ENCODE measurements around the gene POLR2E. TPM values are rescaled to one million over a fixed set of nuclear protein-coding genes. Genes with fewer than 3 reads are reported as not detected.

The POLR2E gene
- polyA plus RNA-seq, 4 donors, result 122 to 189 (median 142) TPM

GRCh38 chr19:1042689-1043511 is 52.3 kb downstream of the POLR2E start:
- Histone ChIP-seq H3K27me3 (ENCODE audit: control insufficient read depth in 3 of 3, insufficient read depth in 3 of 3, low read length in 3 of 3) (no peaks in the 10 kb centered on the region), H3K9me3 (ENCODE audit: control insufficient read depth in 2 of 2, insufficient read depth in 1 of 2, low read depth in 1 of 2, low read length in 1 of 2) (no peaks in the 10 kb centered on the region), H3K27ac (ENCODE audit: low read depth in 1 of 3, low read length in 2 of 3) (no peak overlapping the region), H3K4me1 (ENCODE audit: control insufficient read depth in 3 of 3, insufficient read depth in 2 of 3, low read depth in 1 of 3, low read length in 2 of 3) (peaks cover 0 to 24% (median 8%) of the 10 kb centered on the region in 3 donors), H3K36me3 (ENCODE audit: control insufficient read depth in 3 of 3, insufficient read depth in 2 of 3, low read depth in 1 of 3, low read length in 3 of 3) (peaks cover 0 to 14% (median 0%) of the 10 kb centered on the region in 3 donors), H3K4me3 (ENCODE audit: low read depth in 1 of 3, low read length in 3 of 3) (no peak overlapping the region)
- no peak for FAIRE-seq
- 27 to 60% (median 44%) methylated on average over 20 to 23 of the region's 23 CpGs for WGBS, 3 donors
- no peak for DNase-seq

- Histone ChIP-seq H3K4me1 (ENCODE audit: control insufficient read depth in 3 of 3, insufficient read depth in 2 of 3, low read depth in 1 of 3, low read length in 2 of 3) (peaks cover 0 to 25% (median 8%) of the 10 kb centered on the region in 3 donors), H3K27ac (ENCODE audit: low read depth in 1 of 3, low read length in 2 of 3) (peak overlapping the region in 1 of 3 donors; percentile 38), H3K9me3 (ENCODE audit: control insufficient read depth in 2 of 2, insufficient read depth in 1 of 2, low read depth in 1 of 2, low read length in 1 of 2) (no peaks in the 10 kb centered on the region), H3K27me3 (ENCODE audit: control insufficient read depth in 3 of 3, insufficient read depth in 3 of 3, low read length in 3 of 3) (no peaks in the 10 kb centered on the region), H3K4me3 (ENCODE audit: low read depth in 1 of 3, low read length in 3 of 3) (peak overlapping the region in 1 of 3 donors; percentile 22), H3K36me3 (ENCODE audit: control insufficient read depth in 3 of 3, insufficient read depth in 2 of 3, low read depth in 1 of 3, low read length in 3 of 3) (peaks cover 0 to 20% (median 0%) of the 10 kb centered on the region in 3 donors)
- FAIRE-seq (no peak), DNase-seq (peak in 1 of 2 donors; percentile 84)
- WGBS, 3 donors, result 27 to 65% (median 34%) methylated on average over 28 to 43 of the region's 43 CpGs
Measured at GRCh38 chr19:1041835-1042685, 53.1 kb downstream of the POLR2E start.

- H3K4me3 ChIP-seq (ENCODE audit: low read depth in 1 of 3, low read length in 3 of 3), result peak overlapping the region in 1 of 3 donors; percentile 6
- no peak for FAIRE-seq
- H3K4me1 ChIP-seq (ENCODE audit: control insufficient read depth in 3 of 3, insufficient read depth in 2 of 3, low read depth in 1 of 3, low read length in 2 of 3), result peaks cover 0 to 25% (median 8%) of the 10 kb centered on the region in 3 donors
- WGBS, 3 donors, result 12 to 30% (median 25%) methylated on average over 25 to 26 of the region's 26 CpGs
- H3K27ac ChIP-seq (ENCODE audit: low read depth in 1 of 3, low read length in 2 of 3), result no peak overlapping the region
- DNase-seq, result no peak
- peaks cover 0 to 25% (median 0%) of the 10 kb centered on the region in 3 donors for H3K36me3 ChIP-seq (ENCODE audit: control insufficient read depth in 3 of 3, insufficient read depth in 2 of 3, low read depth in 1 of 3, low read length in 3 of 3)
- no peaks in the 10 kb centered on the region for H3K27me3 ChIP-seq (ENCODE audit: control insufficient read depth in 3 of 3, insufficient read depth in 3 of 3, low read length in 3 of 3)
- H3K9me3 ChIP-seq (ENCODE audit: control insufficient read depth in 2 of 2, insufficient read depth in 1 of 2, low read depth in 1 of 2, low read length in 1 of 2), result no peaks in the 10 kb centered on the region
Measured at GRCh38 chr19:1041272-1041834, 53.8 kb downstream of the POLR2E start.

GRCh38 chr19:1040476-1041271 is 54.5 kb downstream of the POLR2E start:
- Histone ChIP-seq H3K9me3 (ENCODE audit: control insufficient read depth in 2 of 2, insufficient read depth in 1 of 2, low read depth in 1 of 2, low read length in 1 of 2) (no peaks in the 10 kb centered on the region), H3K4me3 (ENCODE audit: low read depth in 1 of 3, low read length in 3 of 3) (peak overlapping the region; percentile 22 to 62 (median 43)), H3K27me3 (ENCODE audit: control insufficient read depth in 3 of 3, insufficient read depth in 3 of 3, low read length in 3 of 3) (no peaks in the 10 kb centered on the region), H3K4me1 (ENCODE audit: control insufficient read depth in 3 of 3, insufficient read depth in 2 of 3, low read depth in 1 of 3, low read length in 2 of 3) (peaks cover 0 to 25% (median 8%) of the 10 kb centered on the region in 3 donors), H3K27ac (ENCODE audit: low read depth in 1 of 3, low read length in 2 of 3) (peak overlapping the region in 2 of 3 donors; percentile 15 to 47), H3K36me3 (ENCODE audit: control insufficient read depth in 3 of 3, insufficient read depth in 2 of 3, low read depth in 1 of 3, low read length in 3 of 3) (peaks cover 0 to 32% (median 0%) of the 10 kb centered on the region in 3 donors)
- DNase-seq, result peak; percentile 89 to 94
- WGBS, 3 donors, result 1 to 2% (median 2%) methylated on average over 27 of the region's 27 CpGs
- FAIRE-seq, result no peak

- DNase-seq (peak; percentile 97 to 99), FAIRE-seq (no peak)
- Histone ChIP-seq H3K36me3 (ENCODE audit: control insufficient read depth in 3 of 3, insufficient read depth in 2 of 3, low read depth in 1 of 3, low read length in 3 of 3) (peaks cover 0 to 32% (median 0%) of the 10 kb centered on the region in 3 donors), H3K9me3 (ENCODE audit: control insufficient read depth in 2 of 2, insufficient read depth in 1 of 2, low read depth in 1 of 2, low read length in 1 of 2) (no peaks in the 10 kb centered on the region), H3K4me1 (ENCODE audit: control insufficient read depth in 3 of 3, insufficient read depth in 2 of 3, low read depth in 1 of 3, low read length in 2 of 3) (peaks cover 0 to 25% (median 8%) of the 10 kb centered on the region in 3 donors), H3K4me3 (ENCODE audit: low read depth in 1 of 3, low read length in 3 of 3) (peak within 1 kb of the TSS; percentile 22 to 62 (median 43)), H3K27ac (ENCODE audit: low read depth in 1 of 3, low read length in 2 of 3) (peak within 1 kb of the TSS in 2 of 3 donors; percentile 15 to 47), H3K27me3 (ENCODE audit: control insufficient read depth in 3 of 3, insufficient read depth in 3 of 3, low read length in 3 of 3) (no peaks in the 10 kb centered on the region)
- 2% methylated on average over 53 to 56 of the region's 56 CpGs for WGBS, 3 donors
Measured at GRCh38 chr19:1039646-1040475, 55.3 kb downstream of the POLR2E start, which contains the start of gene ABCA7. TSS of gene ABCA7 (plus strand) at chr19:1040107. CDS start at chr19:1041362, 1,255 bp downstream.

GRCh38 chr19:1038978-1039645 is 56.1 kb downstream of the POLR2E start:
- DNase-seq, result no peak
- Histone ChIP-seq H3K27me3 (ENCODE audit: control insufficient read depth in 3 of 3, insufficient read depth in 3 of 3, low read length in 3 of 3) (no peaks in the 10 kb centered on the region), H3K36me3 (ENCODE audit: control insufficient read depth in 3 of 3, insufficient read depth in 2 of 3, low read depth in 1 of 3, low read length in 3 of 3) (peaks cover 0 to 30% (median 0%) of the 10 kb centered on the region in 3 donors), H3K4me3 (ENCODE audit: low read depth in 1 of 3, low read length in 3 of 3) (no peak overlapping the region), H3K4me1 (ENCODE audit: control insufficient read depth in 3 of 3, insufficient read depth in 2 of 3, low read depth in 1 of 3, low read length in 2 of 3) (peaks cover 0 to 25% (median 8%) of the 10 kb centered on the region in 3 donors), H3K9me3 (ENCODE audit: control insufficient read depth in 2 of 2, insufficient read depth in 1 of 2, low read depth in 1 of 2, low read length in 1 of 2) (no peaks in the 10 kb centered on the region), H3K27ac (ENCODE audit: low read depth in 1 of 3, low read length in 2 of 3) (peak overlapping the region in 1 of 3 donors; percentile 26)
- no peak for FAIRE-seq
- 61 to 63% (median 63%) methylated on average over 22 of the region's 22 CpGs for WGBS, 3 donors

Data from small intestine (tissue), 7 donors.